DMS 273 (cell line): ENCODE measurements around the gene FSTL4.
"Not testable (repeated sequence)": the region's sequence is repeated elsewhere in the genome, so short reads cannot be mapped to it uniquely, and the experiment has no call there.

Source experiments
- DNase-seq: peaks from one replicate; lab custom pipeline; 2025; ENCODE audit not compliant: unreplicated experiment; lab: John Stamatoyannopoulos, UW

FSTL4 gene

GRCh38 chr5:133556551-133556950, 55.8 kb downstream of the FSTL4 start:
- no peak for DNase-seq

GRCh38 chr5:133554279-133554678, 58.1 kb downstream of the FSTL4 start:
- DNase-seq: no peak

- DNase-seq: peak; percentile 85
Measured at GRCh38 chr5:133552925-133553525, 59.3 kb downstream of the FSTL4 start.

GRCh38 chr5:133546500-133546899, 65.8 kb downstream of the FSTL4 start:
- no peak for DNase-seq

- DNase-seq: no peak
Measured at GRCh38 chr5:133544346-133544745, 68.0 kb downstream of the FSTL4 start.

- DNase-seq: no peak
Measured at GRCh38 chr5:133539818-133540217, 72.5 kb downstream of the FSTL4 start.

GRCh38 chr5:133538718-133539117, 73.6 kb downstream of the FSTL4 start:
- no peak for DNase-seq

GRCh38 chr5:133535241-133535929, 77.0 kb downstream of the FSTL4 start:
- not testable (repeated sequence) for DNase-seq

- DNase-seq: no peak
Measured at GRCh38 chr5:133534566-133534965, 77.8 kb downstream of the FSTL4 start.

- no peak for DNase-seq
Measured at GRCh38 chr5:133533541-133533940, 78.8 kb downstream of the FSTL4 start.

- DNase-seq: no peak
Measured at GRCh38 chr5:133531594-133531993, 80.7 kb downstream of the FSTL4 start.

- no peak for DNase-seq
Measured at GRCh38 chr5:133531178-133531577, 81.2 kb downstream of the FSTL4 start.

- DNase-seq: no peak
Measured at GRCh38 chr5:133530270-133530669, 82.1 kb downstream of the FSTL4 start.

GRCh38 chr5:133528841-133529240, 83.5 kb downstream of the FSTL4 start:
- DNase-seq: no peak

- DNase-seq: no peak
Measured at GRCh38 chr5:133527311-133527710, 85.0 kb downstream of the FSTL4 start.

- no peak for DNase-seq
Measured at GRCh38 chr5:133526368-133526767, 86.0 kb downstream of the FSTL4 start.

GRCh38 chr5:133525126-133525525, 87.2 kb downstream of the FSTL4 start:
- no peak for DNase-seq

GRCh38 chr5:133524666-133525065, 87.7 kb downstream of the FSTL4 start:
- no peak for DNase-seq

- no peak for DNase-seq
Measured at GRCh38 chr5:133523961-133524586, 88.3 kb downstream of the FSTL4 start.

- peak; percentile 19 for DNase-seq
Measured at GRCh38 chr5:133523013-133523658, 89.2 kb downstream of the FSTL4 start.

GRCh38 chr5:133521801-133522200, 90.5 kb downstream of the FSTL4 start:
- no peak for DNase-seq
